ENCODE measurements around the gene ANKZF1.
"Not testable (repeated sequence)": the region's sequence is repeated elsewhere in the genome, so short reads cannot be mapped to it uniquely, and the experiment has no call there.

The ANKZF1 gene

GRCh38 chr2:219254590-219255201, 25.1 kb downstream of the ANKZF1 start:
- peak; percentile 39 for DNase-seq

- DNase-seq = not testable (repeated sequence)
Measured at GRCh38 chr2:219258942-219259341, 29.3 kb downstream of the ANKZF1 start.

DNA sequence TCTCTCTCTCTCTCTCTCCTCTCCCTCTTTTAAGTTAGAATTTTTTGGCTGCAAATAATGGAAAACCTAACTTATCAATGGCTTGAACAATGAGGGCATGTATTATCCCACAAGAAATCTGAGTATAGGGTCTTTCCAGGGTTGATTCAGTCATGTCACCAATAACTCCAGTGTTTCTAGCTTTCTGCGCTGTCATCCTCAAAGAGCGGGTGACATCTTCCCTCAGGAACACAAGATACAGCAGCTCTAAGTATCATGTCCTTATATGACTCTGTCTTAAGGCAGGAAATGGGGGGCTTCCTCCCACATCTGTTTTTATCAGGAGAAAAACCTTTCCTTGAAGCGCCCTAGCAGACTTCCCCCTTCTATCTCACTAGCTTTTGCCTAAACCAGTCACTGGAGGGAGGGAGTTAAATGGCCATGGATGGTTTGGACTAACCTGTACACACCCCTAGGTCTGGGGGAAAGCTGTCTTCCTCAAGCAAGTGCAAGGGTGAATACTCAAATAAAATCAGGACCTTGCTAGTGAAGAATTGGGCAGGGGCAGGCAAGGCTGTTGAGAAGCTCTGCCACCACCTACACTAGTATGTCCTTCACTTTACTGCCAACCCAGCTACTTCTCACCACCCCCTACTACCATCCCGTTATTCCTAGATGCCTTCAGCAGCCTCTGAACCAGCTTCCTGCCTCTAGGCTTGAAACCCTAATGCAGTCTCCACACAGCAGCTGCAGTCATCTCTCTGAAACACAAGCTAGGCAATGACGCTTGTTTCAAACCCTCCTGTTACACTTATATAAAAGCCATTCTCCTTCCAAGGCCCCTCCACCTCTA, 31.6 kb downstream of the ANKZF1 start:
- DNase-seq = no peak

GRCh38 chr2:219266232-219266631, 36.6 kb downstream of the ANKZF1 start:
- DNase-seq = no peak

GRCh38 chr2:219266886-219267285, 37.3 kb downstream of the ANKZF1 start:
- no peak for DNase-seq

- DNase-seq = no peak
Measured at GRCh38 chr2:219268294-219268693, 38.7 kb downstream of the ANKZF1 start.

GRCh38 chr2:219269362-219270054, 39.9 kb downstream of the ANKZF1 start:
- no peak for DNase-seq

DNA sequence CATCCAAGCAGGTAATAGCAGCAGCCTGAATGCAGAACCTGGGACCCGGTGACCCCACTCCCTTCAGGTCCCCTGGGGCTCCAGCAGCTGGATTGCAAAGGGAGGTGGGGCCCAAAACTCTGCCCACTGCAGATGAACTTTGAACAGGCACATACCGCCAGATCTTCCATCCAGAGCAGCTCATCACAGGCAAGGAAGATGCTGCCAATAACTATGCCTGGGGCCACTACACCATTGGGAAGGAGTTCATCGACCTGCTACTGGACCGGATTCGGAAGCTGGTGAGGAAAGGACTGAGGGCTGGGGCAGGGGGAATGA, 40.4 kb downstream of the ANKZF1 start:
- no peak for DNase-seq

DNA sequence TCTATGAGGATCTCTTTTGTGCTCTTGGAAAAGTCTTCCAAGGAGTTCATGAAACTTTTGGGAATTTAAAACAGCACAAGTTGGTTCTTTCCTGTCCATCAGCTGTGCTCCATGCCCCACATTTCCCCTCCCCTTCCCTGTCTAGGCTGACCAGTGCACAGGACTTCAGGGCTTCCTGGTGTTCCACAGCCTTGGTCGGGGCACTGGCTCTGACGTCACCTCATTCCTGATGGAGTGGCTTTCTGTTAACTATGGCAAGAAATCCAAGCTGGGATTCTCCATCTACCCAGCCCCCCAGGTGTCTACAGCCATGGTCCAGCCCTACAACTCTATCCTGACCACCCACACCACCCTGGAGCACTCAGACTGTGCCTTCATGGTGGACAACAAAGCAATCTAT, 41.4 kb downstream of the ANKZF1 start:
- no peak for DNase-seq

DNA sequence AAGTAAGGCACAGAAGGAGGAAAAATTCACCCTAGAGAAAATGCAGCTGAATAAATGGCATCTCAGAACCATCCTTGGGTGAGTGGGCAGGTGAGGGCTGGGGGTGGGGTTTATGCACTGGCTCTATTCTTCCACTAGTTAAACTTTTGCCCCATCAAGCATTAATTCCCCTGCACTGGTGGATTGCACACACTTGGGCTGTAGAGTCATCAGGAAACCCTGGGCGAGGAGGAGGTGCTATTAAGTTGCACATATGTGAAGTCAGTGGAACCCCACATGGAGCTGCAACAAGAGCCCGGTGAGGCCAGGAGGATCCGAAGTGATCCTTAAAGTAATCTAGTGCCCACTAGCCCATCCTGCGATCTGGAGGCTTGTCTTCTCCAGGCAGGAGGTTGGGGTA, 42.8 kb downstream of the ANKZF1 start:
- DNase-seq = no peak

GRCh38 chr2:219272995-219273394, 43.4 kb downstream of the ANKZF1 start:
- DNase-seq = no peak

- DNase-seq = no peak
Measured at GRCh38 chr2:219273937-219274336, 44.3 kb downstream of the ANKZF1 start.

DNA sequence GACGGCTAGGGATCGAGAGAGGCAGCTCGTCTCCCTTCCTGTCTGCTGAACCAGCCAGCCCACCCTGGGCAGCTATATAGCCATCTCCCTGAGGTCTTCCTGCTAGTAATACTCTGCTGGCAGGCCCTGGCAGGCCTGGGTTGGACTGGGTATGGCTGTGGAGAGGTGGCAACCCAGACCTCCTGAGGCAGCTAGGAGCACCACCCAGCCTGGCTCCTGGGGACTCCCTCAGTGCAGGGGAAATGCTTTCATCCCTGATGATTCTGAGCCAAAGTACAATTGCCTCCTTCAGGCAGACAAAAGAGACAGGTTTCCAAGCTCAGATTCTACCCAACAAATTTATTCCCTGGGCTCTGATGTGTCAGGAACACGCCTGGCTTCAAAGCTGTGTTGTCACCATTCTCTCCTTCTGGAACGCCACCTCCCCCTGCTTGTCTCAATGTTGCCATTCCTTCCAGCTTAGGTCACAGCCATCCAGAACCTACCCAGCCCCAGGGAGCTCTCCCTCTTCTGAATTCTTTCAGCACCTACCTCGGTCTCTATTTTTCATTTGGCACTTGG, 44.8 kb downstream of the ANKZF1 start:
- no peak for DNase-seq

DNA sequence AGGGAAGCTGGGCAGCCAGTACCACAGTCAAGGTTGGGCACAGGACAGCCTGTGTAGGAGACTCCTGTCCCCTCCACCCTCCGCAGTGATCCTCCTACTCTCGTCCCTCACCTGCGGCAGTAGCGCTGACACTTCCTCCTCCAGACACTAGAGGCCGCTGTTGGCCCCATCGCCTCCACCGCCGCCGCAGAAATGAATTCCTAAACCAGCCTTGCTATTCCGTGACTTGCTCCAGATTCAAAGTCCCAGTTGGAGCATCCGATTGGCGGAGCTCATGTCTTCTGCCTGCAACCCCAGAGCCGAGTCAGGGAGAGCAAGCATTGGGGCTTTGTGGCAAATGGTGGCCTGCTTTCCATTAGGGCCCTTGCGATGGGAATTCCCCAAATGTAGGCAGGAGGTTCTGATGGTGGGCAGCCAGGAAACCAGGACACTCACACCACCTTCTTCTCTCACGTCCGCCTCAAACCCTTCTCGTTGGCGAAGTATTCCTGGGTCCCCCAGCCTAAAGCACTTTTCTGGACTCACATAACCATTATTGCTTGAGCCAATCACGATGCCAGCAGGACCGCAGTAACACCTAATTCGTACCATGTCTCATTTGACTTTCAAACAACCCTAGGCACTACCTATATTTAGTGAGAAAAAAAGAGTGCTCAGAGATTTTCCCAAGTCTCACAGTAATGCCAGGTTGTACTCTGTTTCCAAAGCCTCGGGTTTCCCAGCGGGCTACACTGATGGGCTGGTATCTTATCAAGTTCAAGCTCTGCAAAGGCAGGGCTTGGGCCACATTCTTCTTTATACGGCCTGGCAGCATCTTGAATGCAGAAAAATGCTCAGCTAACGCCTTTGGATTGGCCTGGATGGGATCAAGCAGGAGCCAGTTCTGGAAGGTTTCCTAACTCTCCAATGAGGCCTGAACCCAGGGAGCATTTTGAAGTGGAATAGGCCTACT, 48.4 kb downstream of the ANKZF1 start:
- DNase-seq = peak; percentile 78

DNA sequence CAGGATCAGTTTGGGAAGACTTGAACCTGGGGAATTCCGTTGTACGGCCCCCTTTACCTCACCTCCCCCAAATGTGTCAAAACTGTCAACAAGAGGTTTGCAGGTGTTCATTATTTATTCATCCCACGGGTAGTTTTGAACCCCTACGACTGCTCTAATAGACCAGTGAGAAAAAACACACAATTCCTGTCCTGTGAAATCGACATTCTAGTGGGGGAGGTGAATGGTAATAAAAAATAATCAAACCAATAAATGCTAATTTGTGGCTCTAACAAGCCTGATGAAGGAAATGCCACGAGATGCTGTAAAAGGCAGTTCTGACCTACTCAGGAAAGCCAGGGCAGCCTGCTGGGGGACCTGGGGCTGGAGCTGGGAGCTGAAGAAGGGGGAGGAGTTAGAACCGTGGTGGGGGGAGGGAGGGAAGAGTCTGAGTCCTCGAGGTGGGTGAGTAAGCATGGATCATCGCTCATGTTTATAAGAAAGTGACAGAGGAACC, 49.1 kb downstream of the ANKZF1 start:
- DNase-seq = no peak

GRCh38 chr2:219279151-219279915, 49.7 kb downstream of the ANKZF1 start, which contains the start of gene DNAJB2:
TSS of gene DNAJB2 (plus strand) at chr2:219279366. CDS start at chr2:219279834, 468 bp downstream.
- DNase-seq = peak; percentile 99

DNA sequence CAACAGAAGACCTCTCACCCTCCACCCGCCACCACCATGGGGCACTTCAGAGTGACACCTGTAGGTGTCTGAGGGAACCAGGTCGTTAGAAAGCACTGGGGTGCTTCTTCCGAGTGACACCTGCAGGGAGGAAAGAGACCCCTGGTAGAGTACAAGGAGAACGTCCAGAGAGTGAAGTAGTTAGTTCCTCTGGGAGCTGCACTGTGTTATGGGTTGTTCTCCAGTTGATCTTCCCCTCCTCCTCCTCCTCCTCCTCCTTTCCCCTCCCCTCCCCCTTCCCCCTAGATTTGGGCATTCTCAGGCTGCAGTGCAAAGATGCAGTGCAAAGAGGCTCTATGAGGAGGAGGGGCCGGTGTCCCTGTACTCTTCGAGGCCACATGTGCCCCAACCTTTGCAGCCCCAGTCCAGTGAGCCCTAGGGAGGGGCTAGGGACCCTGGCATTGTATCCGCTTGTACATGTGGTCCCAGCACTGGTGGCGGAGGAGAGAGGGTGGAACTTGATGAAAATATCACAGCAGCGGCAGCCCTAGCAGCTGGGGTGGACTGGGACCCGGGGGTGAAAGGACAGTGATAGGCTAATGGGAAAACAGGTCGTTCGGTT, 50.4 kb downstream of the ANKZF1 start:
- no peak for DNase-seq

- no peak for DNase-seq
Measured at GRCh38 chr2:219280651-219281050, 51.0 kb downstream of the ANKZF1 start.

DNA sequence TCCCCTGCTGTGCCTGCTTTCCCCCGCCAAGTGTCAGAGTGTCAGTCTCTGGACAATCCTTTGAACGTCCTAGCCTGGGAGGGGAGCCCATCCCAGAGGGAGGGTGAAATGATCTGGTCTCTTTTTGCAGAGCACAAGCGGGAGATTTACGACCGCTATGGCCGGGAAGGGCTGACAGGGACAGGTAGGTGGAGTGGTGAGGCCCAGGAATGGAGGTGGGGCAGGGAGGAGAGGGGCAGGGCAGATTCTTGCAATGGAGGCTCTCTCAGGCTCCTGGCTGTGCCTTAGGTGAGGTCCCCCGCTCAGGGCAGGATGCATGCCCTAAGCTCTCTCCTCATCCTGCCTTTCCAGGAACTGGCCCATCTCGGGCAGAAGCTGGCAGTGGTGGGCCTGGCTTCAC, 52.0 kb downstream of the ANKZF1 start:
- DNase-seq = no peak

- DNase-seq = no peak
Measured at GRCh38 chr2:219282375-219282774, 52.8 kb downstream of the ANKZF1 start.

All from CD4-positive, alpha-beta T cell treated with Interleukin-6 for 4 hours (primary cell).